Measurements from ENCODE around the gene MRFAP1L1.

Gene MRFAP1L1

GRCh38 chr4:6747294-6748051 lies 37.8 kb upstream of the MRFAP1L1 start:
- no peak for DNase-seq (ENCODE audit: extremely low spot score)
- ChIA-PET POLR2A (no interaction called here), CTCF (interaction anchor here (1.2 to 1.3 kb wide), 2 partner anchors 24 to 28 kb away, joined by 3 read pairs; no protein-coding TSS in a partner anchor)
- no peak for TF ChIP-seq CTCF (IDR thresholded peaks at IDR 0.05; ENCODE audit: control extremely low read depth, extremely low read depth, low read depth, missing control alignments)

GRCh38 chr4:6746721-6747293 lies 37.1 kb upstream of the MRFAP1L1 start:
- CTCF ChIA-PET = no interaction called here

GRCh38 chr4:6742989-6743388 lies 33.3 kb upstream of the MRFAP1L1 start:
- no peak for TF ChIP-seq CTCF (IDR thresholded peaks at IDR 0.05; ENCODE audit: control extremely low read depth, extremely low read depth, low read depth, missing control alignments)
- ChIA-PET CTCF (interaction anchor here (1.1 to 1.5 kb wide), 2 partner anchors 8 to 131 kb away, joined by 3 to 4 read pairs; no protein-coding TSS in a partner anchor), POLR2A (no interaction called here)
- DNase-seq (ENCODE audit: extremely low spot score) = no peak

More at GRCh38 chr4:6746721-6747293, 37.1 kb upstream of the MRFAP1L1 start:
- DNase-seq (ENCODE audit: extremely low spot score) = no peak
- POLR2A ChIA-PET = interaction anchor here (0.5 kb wide), 1 partner anchor 152 kb away, joined by 5 read pairs; no protein-coding TSS in a partner anchor
- no peak for TF ChIP-seq CTCF (IDR thresholded peaks at IDR 0.05; ENCODE audit: control extremely low read depth, extremely low read depth, low read depth, missing control alignments)

- no peak for TF ChIP-seq CTCF (IDR thresholded peaks at IDR 0.05; ENCODE audit: control extremely low read depth, extremely low read depth, low read depth, missing control alignments)
- ChIA-PET CTCF (interaction anchor here (1.1 kb wide), 1 partner anchor 131 kb away, joined by 4 read pairs; no protein-coding TSS in a partner anchor), POLR2A (no interaction called here)
- DNase-seq (ENCODE audit: extremely low spot score) = no peak
Observed at GRCh38 chr4:6742507-6742906, 32.8 kb upstream of the MRFAP1L1 start.

- POLR2A ChIA-PET = no interaction called here
- no peak for DNase-seq (ENCODE audit: extremely low spot score)
Observed at GRCh38 chr4:6740347-6740746, 30.7 kb upstream of the MRFAP1L1 start.

GRCh38 chr4:6739920-6740319 lies 30.3 kb upstream of the MRFAP1L1 start:
- POLR2A ChIA-PET = no interaction called here
- CTCF ChIA-PET = no interaction called here
- DNase-seq (ENCODE audit: extremely low spot score) = no peak
- TF ChIP-seq CTCF (IDR thresholded peaks at IDR 0.05; ENCODE audit: control extremely low read depth, extremely low read depth, low read depth, missing control alignments) = no peak

More at GRCh38 chr4:6740347-6740746, 30.7 kb upstream of the MRFAP1L1 start:
- TF ChIP-seq CTCF (IDR thresholded peaks at IDR 0.05; ENCODE audit: control extremely low read depth, extremely low read depth, low read depth, missing control alignments) = no peak
- CTCF ChIA-PET = no interaction called here
